ENCODE results near the gene DLST. TPM values are rescaled to one million over a fixed set of nuclear protein-coding genes. Genes with fewer than 3 reads are reported as not detected.

DLST gene
- total RNA-seq, 4 donors from 2014 or later = 80.9 to 91.6 (median 83.5) TPM

- no peak overlapping the region for H3K4me3 ChIP-seq (replicated peaks in 1 of 3)
- peak overlapping the region; percentile 73 to 90 (median 80) for H3K27ac ChIP-seq
- 95 to 99% methylated on average over 7 to 10 of the region's 10 CpGs for WGBS, 2 donors
- H3K27me3 ChIP-seq = no peaks in the 10 kb centered on the region
- TF ChIP-seq CTCF (IDR thresholded peaks at IDR 0.05) = no peak
- no peak for TF ChIP-seq POLR2A (IDR thresholded peaks at IDR 0.05)
- intact Hi-C loops (cut with DNase I) = no loop called here
- H3K36me3 ChIP-seq = peaks cover 6 to 24% of the 10 kb centered on the region in 2 donors
- no peak for DNase-seq
- H3K4me1 ChIP-seq = peaks cover 12 to 49% of the 10 kb centered on the region in 2 donors
- H3K9me3 ChIP-seq = no peaks in the 10 kb centered on the region
Measured at GRCh38 chr14:74938531-74939495, 57.1 kb downstream of the DLST start.

GRCh38 chr14:74940956-74941565 lies 59.3 kb downstream of the DLST start:
- H3K9me3 ChIP-seq = no peaks in the 10 kb centered on the region
- peak overlapping the region; percentile 51 to 90 (median 73) for H3K27ac ChIP-seq
- no peaks in the 10 kb centered on the region for H3K27me3 ChIP-seq
- WGBS, 2 donors = 81 to 83% methylated on average over 18 of the region's 18 CpGs
- TF ChIP-seq CTCF (IDR thresholded peaks at IDR 0.05) = no peak
- no peak for TF ChIP-seq POLR2A (IDR thresholded peaks at IDR 0.05)
- intact Hi-C loops (cut with DNase I) = no loop called here
- no peak overlapping the region for H3K4me3 ChIP-seq (replicated peaks in 1 of 3)
- DNase-seq = no peak
- H3K4me1 ChIP-seq = peaks cover 12 to 35% of the 10 kb centered on the region in 2 donors
- peaks cover 19 to 34% of the 10 kb centered on the region in 2 donors for H3K36me3 ChIP-seq

GRCh38 chr14:74941676-74942097 lies 60.0 kb downstream of the DLST start:
- H3K4me1 ChIP-seq = peaks cover 12 to 39% of the 10 kb centered on the region in 2 donors
- TF ChIP-seq POLR2A (IDR thresholded peaks at IDR 0.05) = no peak
- no peak for TF ChIP-seq CTCF (IDR thresholded peaks at IDR 0.05)

GRCh38 chr14:74942181-74942580 lies 60.5 kb downstream of the DLST start:
- Histone ChIP-seq H3K36me3 (peaks cover 24 to 42% of the 10 kb centered on the region in 2 donors), H3K9me3 (no peaks in the 10 kb centered on the region), H3K27ac (peak overlapping the region; percentile 51 to 90 (median 73)), H3K4me1 (peaks cover 12 to 43% of the 10 kb centered on the region in 2 donors), H3K27me3 (no peaks in the 10 kb centered on the region), H3K4me3 (replicated peaks in 1 of 3) (no peak overlapping the region)
- intact Hi-C loops (cut with DNase I) = no loop called here
- WGBS, 2 donors = 84 to 89% methylated on average over 8 to 10 of the region's 12 CpGs
- no peak for DNase-seq
- TF ChIP-seq CTCF (IDR thresholded peaks at IDR 0.05) (no peak), POLR2A (IDR thresholded peaks at IDR 0.05) (no peak)

More at GRCh38 chr14:74941676-74942097, 60.0 kb downstream of the DLST start:
- peaks cover 19 to 38% of the 10 kb centered on the region in 2 donors for H3K36me3 ChIP-seq
- WGBS, 2 donors = 63 to 89% methylated on average over 10 to 13 of the region's 13 CpGs
- H3K9me3 ChIP-seq = no peaks in the 10 kb centered on the region
- peak overlapping the region; percentile 51 to 90 (median 73) for H3K27ac ChIP-seq
- H3K27me3 ChIP-seq = no peaks in the 10 kb centered on the region
- H3K4me3 ChIP-seq (replicated peaks in 1 of 3) = no peak overlapping the region
- peak; percentile 33 to 45 for DNase-seq
- intact Hi-C loops (cut with DNase I) = no loop called here
